ENCODE data around the gene TBX4.
A peak's percentile ranks its signal among the peaks of the same experiment; 100 is the strongest.

Gene TBX4

DNA sequence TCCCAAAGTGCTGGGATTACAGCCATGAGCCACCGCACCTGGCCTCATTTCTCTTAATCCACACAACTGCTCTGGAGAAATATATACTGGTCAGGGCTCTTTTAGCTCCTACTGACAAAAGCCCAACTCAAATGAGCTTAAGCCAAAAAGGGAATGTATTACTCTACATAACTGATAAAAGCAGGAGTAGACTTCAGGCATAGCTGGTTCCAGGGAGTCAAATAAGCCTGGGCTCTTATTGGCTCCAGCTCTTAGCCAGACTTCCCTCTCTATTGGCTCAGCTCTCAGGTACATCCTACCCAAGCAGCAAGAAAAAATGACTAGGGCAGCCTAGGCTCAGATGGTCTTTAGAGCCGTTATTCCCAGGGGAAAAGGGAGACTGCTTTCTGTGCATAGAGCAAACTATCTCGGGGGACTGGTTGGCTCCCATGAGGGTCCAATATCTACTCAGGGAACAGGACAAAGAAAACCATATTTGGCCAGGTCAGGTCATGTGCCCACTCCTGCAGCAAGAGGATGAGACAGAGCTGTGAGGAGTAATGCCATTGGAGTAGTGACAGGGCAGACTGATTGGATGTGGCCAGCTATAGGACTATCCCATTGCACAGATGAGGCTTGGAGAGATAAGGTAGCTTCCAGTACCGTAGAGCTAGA is 31.4 kb upstream of the TBX4 start:
- no peak overlapping the region for H2BK12ac ChIP-seq (ENCODE audit: low read length in 2 of 2)
- H2AK5ac ChIP-seq (ENCODE audit: low read length, severe bottlenecking), result no peak overlapping the region
- no peak overlapping the region for H3K27ac ChIP-seq (ENCODE audit: low read length, poor library complexity, severe bottlenecking)
- DNase-seq, result no peak
- no peak overlapping the region for H3K9ac ChIP-seq (ENCODE audit: low read length)
- H3K23ac ChIP-seq (ENCODE audit: low read length in 2 of 2), result peak overlapping the region in 1 of 2 experiments; percentile 61
- H3K36me3 ChIP-seq (ENCODE audit: control insufficient read depth in 1 of 2, insufficient read depth in 2 of 2, low read depth in 1 of 2, low read length in 2 of 2), result no peaks in the 10 kb centered on the region
- no peak overlapping the region for H3K14ac ChIP-seq (ENCODE audit: low read length in 2 of 2)
- no peak overlapping the region for H3K4me3 ChIP-seq (ENCODE audit: insufficient read depth in 1 of 2, low read depth in 1 of 2, low read length in 2 of 2)
- no peak overlapping the region for H4K8ac ChIP-seq (ENCODE audit: low read length)
- no peak overlapping the region for H2BK15ac ChIP-seq (ENCODE audit: low read depth, poor library complexity, severe bottlenecking)
- H3K27me3 ChIP-seq (ENCODE audit: control insufficient read depth in 1 of 2, insufficient read depth in 1 of 2, low read length in 2 of 2), result peaks cover 30 to 44% of the 10 kb centered on the region in 2 experiments
- 89% methylated on average over 3 of the region's 4 CpGs for WGBS
- no peaks in the 10 kb centered on the region for H3K9me3 ChIP-seq (ENCODE audit: control insufficient read depth, low read length)
- H3K4me1 ChIP-seq (ENCODE audit: control insufficient read depth, insufficient read depth, low read depth, low read length), result peaks cover 11% of the 10 kb centered on the region
- H3K18ac ChIP-seq (ENCODE audit: low read depth in 1 of 2, low read length in 2 of 2), result no peak overlapping the region
- H4K91ac ChIP-seq (ENCODE audit: low read length), result no peak overlapping the region
- no peak overlapping the region for H3K4me2 ChIP-seq (ENCODE audit: low read length, poor library complexity, severe bottlenecking)
- H2BK5ac ChIP-seq (ENCODE audit: low read depth, low read length, poor library complexity, severe bottlenecking), result no peak overlapping the region
- no peak overlapping the region for H2AFZ ChIP-seq (ENCODE audit: low read depth, low read length)
- H3K79me1 ChIP-seq (replicated peaks; ENCODE audit: low read length, poor library complexity, severe bottlenecking), result no peaks in the 10 kb centered on the region
- no peak overlapping the region for H2BK120ac ChIP-seq (ENCODE audit: low read depth, low read length)
- H3K4ac ChIP-seq (ENCODE audit: low read depth in 1 of 2, low read length in 2 of 2), result no peak overlapping the region

DNA sequence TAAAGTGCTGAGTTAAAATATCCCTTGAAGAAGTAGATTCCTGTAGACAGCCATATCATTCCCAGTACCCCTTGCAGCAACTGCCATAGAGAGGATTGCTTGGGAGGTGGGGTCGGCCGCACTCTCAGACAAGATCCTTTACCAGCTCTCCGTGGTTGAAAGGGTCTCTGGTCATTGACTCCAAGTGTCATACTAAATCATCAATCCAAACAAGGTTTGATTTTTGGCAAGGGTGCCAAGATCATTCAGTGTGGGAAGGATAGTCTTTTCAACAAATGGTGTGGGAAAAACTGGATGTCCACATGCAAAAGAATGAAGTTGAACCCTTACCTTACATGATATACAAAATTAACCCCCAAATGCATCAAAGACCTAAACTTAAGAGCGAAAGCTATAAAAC is 30.8 kb upstream of the TBX4 start:
- H2BK12ac ChIP-seq (ENCODE audit: low read length in 2 of 2), result no peak overlapping the region
- no peak overlapping the region for H3K18ac ChIP-seq (ENCODE audit: low read depth in 1 of 2, low read length in 2 of 2)
- H3K27me3 ChIP-seq (ENCODE audit: control insufficient read depth in 1 of 2, insufficient read depth in 1 of 2, low read length in 2 of 2), result peaks cover 30 to 44% of the 10 kb centered on the region in 2 experiments
- H3K9ac ChIP-seq (ENCODE audit: low read length), result no peak overlapping the region
- H3K4me1 ChIP-seq (ENCODE audit: control insufficient read depth, insufficient read depth, low read depth, low read length), result peaks cover 10% of the 10 kb centered on the region
- H2BK5ac ChIP-seq (ENCODE audit: low read depth, low read length, poor library complexity, severe bottlenecking), result no peak overlapping the region
- H4K8ac ChIP-seq (ENCODE audit: low read length), result no peak overlapping the region
- H3K9me3 ChIP-seq (ENCODE audit: control insufficient read depth, low read length), result no peaks in the 10 kb centered on the region
- no peak overlapping the region for H3K4me2 ChIP-seq (ENCODE audit: low read length, poor library complexity, severe bottlenecking)
- no peak overlapping the region for H3K27ac ChIP-seq (ENCODE audit: low read length, poor library complexity, severe bottlenecking)
- no peak overlapping the region for H2BK15ac ChIP-seq (ENCODE audit: low read depth, poor library complexity, severe bottlenecking)
- no peak overlapping the region for H2BK120ac ChIP-seq (ENCODE audit: low read depth, low read length)
- H3K4ac ChIP-seq (ENCODE audit: low read depth in 1 of 2, low read length in 2 of 2), result no peak overlapping the region
- no peaks in the 10 kb centered on the region for H3K36me3 ChIP-seq (ENCODE audit: control insufficient read depth in 1 of 2, insufficient read depth in 2 of 2, low read depth in 1 of 2, low read length in 2 of 2)
- H4K91ac ChIP-seq (ENCODE audit: low read length), result no peak overlapping the region
- no peak overlapping the region for H3K14ac ChIP-seq (ENCODE audit: low read length in 2 of 2)
- no peak for DNase-seq
- H2AFZ ChIP-seq (ENCODE audit: low read depth, low read length), result no peak overlapping the region
- no peak overlapping the region for H3K4me3 ChIP-seq (ENCODE audit: insufficient read depth in 1 of 2, low read depth in 1 of 2, low read length in 2 of 2)
- no peak overlapping the region for H2AK5ac ChIP-seq (ENCODE audit: low read length, severe bottlenecking)
- H3K23ac ChIP-seq (ENCODE audit: low read length in 2 of 2), result no peak overlapping the region
- WGBS, result no CpG with 5 or more reads among the region's 4 CpGs
- H3K79me1 ChIP-seq (replicated peaks; ENCODE audit: low read length, poor library complexity, severe bottlenecking), result no peaks in the 10 kb centered on the region

DNA sequence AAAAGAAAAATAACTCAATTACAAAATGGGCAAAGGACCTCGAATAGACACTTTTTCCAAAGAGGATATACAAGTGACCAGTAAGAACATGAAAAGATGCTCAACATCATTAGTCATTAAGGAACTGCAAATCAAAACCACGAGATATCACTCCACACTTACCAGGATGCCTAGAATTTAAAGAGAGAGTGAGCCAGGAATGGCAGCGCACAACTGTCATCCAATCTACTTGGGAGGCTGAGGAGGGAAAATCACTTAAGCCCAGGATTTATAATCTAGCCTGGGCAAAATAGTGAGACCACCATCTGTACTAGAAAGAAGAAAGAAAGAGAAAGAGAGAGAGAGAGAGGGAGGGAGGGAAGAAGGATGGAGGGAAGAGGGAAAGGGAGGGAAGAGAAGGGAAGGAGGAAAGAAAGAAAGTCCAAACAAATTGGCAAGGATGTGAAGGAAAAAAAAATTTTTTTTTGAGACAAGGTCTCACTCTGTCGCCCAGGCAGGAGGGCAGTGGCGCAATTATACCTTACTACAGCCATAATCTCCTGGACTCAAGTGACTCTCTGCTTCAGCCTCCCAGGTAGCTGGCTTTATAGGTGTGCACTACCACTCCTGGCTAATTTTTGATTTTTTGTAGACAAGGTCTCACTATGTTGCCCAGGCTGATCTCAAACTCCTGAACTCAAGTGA is 30.0 kb upstream of the TBX4 start:
- Histone ChIP-seq H4K91ac (ENCODE audit: low read length) (no peak overlapping the region), H2BK120ac (ENCODE audit: low read depth, low read length) (no peak overlapping the region), H3K23ac (ENCODE audit: low read length in 2 of 2) (no peak overlapping the region), H3K79me1 (replicated peaks; ENCODE audit: low read length, poor library complexity, severe bottlenecking) (no peaks in the 10 kb centered on the region), H3K4ac (ENCODE audit: low read depth in 1 of 2, low read length in 2 of 2) (no peak overlapping the region), H2BK15ac (ENCODE audit: low read depth, poor library complexity, severe bottlenecking) (no peak overlapping the region), H3K4me1 (ENCODE audit: control insufficient read depth, insufficient read depth, low read depth, low read length) (peaks cover 5% of the 10 kb centered on the region), H3K14ac (ENCODE audit: low read length in 2 of 2) (no peak overlapping the region), H2AFZ (ENCODE audit: low read depth, low read length) (no peak overlapping the region), H2BK12ac (ENCODE audit: low read length in 2 of 2) (no peak overlapping the region), H3K9me3 (ENCODE audit: control insufficient read depth, low read length) (no peaks in the 10 kb centered on the region), H3K4me3 (ENCODE audit: insufficient read depth in 1 of 2, low read depth in 1 of 2, low read length in 2 of 2) (no peak overlapping the region), H2BK5ac (ENCODE audit: low read depth, low read length, poor library complexity, severe bottlenecking) (no peak overlapping the region), H3K36me3 (ENCODE audit: control insufficient read depth in 1 of 2, insufficient read depth in 2 of 2, low read depth in 1 of 2, low read length in 2 of 2) (no peaks in the 10 kb centered on the region), H3K27ac (ENCODE audit: low read length, poor library complexity, severe bottlenecking) (no peak overlapping the region), H4K8ac (ENCODE audit: low read length) (no peak overlapping the region), H2AK5ac (ENCODE audit: low read length, severe bottlenecking) (no peak overlapping the region), H3K27me3 (ENCODE audit: control insufficient read depth in 1 of 2, insufficient read depth in 1 of 2, low read length in 2 of 2) (peaks cover 30 to 44% of the 10 kb centered on the region in 2 experiments), H3K9ac (ENCODE audit: low read length) (no peak overlapping the region), H3K4me2 (ENCODE audit: low read length, poor library complexity, severe bottlenecking) (no peak overlapping the region), H3K18ac (ENCODE audit: low read depth in 1 of 2, low read length in 2 of 2) (no peak overlapping the region)
- DNase-seq, result no peak
- 78% methylated on average over 4 of the region's 5 CpGs for WGBS

DNA sequence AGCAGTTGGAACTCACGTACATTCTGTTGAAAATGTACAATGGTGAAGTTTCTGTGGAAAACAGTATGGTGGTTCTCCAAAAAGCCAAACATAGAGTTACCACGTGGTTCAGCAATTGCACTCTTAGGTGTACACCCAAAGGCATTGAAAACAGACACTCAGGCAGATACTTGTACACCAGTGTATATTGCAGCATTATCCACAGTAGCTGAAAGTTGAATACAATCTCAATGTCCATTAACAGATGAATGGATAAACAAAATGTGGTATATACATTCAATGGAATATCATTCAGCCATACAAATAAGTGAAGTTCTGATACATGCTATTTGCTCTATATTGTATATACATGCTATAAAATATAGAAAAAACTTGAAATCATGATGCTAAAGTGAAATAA is 29.4 kb upstream of the TBX4 start:
- Histone ChIP-seq H3K4me1 (ENCODE audit: control insufficient read depth, insufficient read depth, low read depth, low read length) (peaks cover 5% of the 10 kb centered on the region), H2BK120ac (ENCODE audit: low read depth, low read length) (no peak overlapping the region), H3K9ac (ENCODE audit: low read length) (no peak overlapping the region), H3K14ac (ENCODE audit: low read length in 2 of 2) (no peak overlapping the region), H3K36me3 (ENCODE audit: control insufficient read depth in 1 of 2, insufficient read depth in 2 of 2, low read depth in 1 of 2, low read length in 2 of 2) (no peaks in the 10 kb centered on the region), H3K27me3 (ENCODE audit: control insufficient read depth in 1 of 2, insufficient read depth in 1 of 2, low read length in 2 of 2) (peaks cover 28 to 44% of the 10 kb centered on the region in 2 experiments), H2AK5ac (ENCODE audit: low read length, severe bottlenecking) (no peak overlapping the region), H2AFZ (ENCODE audit: low read depth, low read length) (no peak overlapping the region), H3K4me2 (ENCODE audit: low read length, poor library complexity, severe bottlenecking) (no peak overlapping the region), H3K9me3 (ENCODE audit: control insufficient read depth, low read length) (no peaks in the 10 kb centered on the region), H3K79me1 (replicated peaks; ENCODE audit: low read length, poor library complexity, severe bottlenecking) (no peaks in the 10 kb centered on the region), H2BK5ac (ENCODE audit: low read depth, low read length, poor library complexity, severe bottlenecking) (no peak overlapping the region), H4K8ac (ENCODE audit: low read length) (no peak overlapping the region), H2BK12ac (ENCODE audit: low read length in 2 of 2) (no peak overlapping the region), H3K27ac (ENCODE audit: low read length, poor library complexity, severe bottlenecking) (no peak overlapping the region), H3K4ac (ENCODE audit: low read depth in 1 of 2, low read length in 2 of 2) (no peak overlapping the region), H4K91ac (ENCODE audit: low read length) (no peak overlapping the region), H3K23ac (ENCODE audit: low read length in 2 of 2) (no peak overlapping the region), H3K4me3 (ENCODE audit: insufficient read depth in 1 of 2, low read depth in 1 of 2, low read length in 2 of 2) (no peak overlapping the region), H2BK15ac (ENCODE audit: low read depth, poor library complexity, severe bottlenecking) (no peak overlapping the region), H3K18ac (ENCODE audit: low read depth in 1 of 2, low read length in 2 of 2) (no peak overlapping the region)
- WGBS, result 65% methylated on average over 2 of the region's 2 CpGs
- DNase-seq, result no peak
